NOMO-1 (cell line): ENCODE measurements around the gene CYCS.

Experiments used
- DNase-seq, 2 experiments: peaks; one replicate each; lab custom pipeline; 2025; ENCODE audit not compliant: unreplicated experiment in 2 of 2; lab: John Stamatoyannopoulos, UW

The CYCS gene

DNA sequence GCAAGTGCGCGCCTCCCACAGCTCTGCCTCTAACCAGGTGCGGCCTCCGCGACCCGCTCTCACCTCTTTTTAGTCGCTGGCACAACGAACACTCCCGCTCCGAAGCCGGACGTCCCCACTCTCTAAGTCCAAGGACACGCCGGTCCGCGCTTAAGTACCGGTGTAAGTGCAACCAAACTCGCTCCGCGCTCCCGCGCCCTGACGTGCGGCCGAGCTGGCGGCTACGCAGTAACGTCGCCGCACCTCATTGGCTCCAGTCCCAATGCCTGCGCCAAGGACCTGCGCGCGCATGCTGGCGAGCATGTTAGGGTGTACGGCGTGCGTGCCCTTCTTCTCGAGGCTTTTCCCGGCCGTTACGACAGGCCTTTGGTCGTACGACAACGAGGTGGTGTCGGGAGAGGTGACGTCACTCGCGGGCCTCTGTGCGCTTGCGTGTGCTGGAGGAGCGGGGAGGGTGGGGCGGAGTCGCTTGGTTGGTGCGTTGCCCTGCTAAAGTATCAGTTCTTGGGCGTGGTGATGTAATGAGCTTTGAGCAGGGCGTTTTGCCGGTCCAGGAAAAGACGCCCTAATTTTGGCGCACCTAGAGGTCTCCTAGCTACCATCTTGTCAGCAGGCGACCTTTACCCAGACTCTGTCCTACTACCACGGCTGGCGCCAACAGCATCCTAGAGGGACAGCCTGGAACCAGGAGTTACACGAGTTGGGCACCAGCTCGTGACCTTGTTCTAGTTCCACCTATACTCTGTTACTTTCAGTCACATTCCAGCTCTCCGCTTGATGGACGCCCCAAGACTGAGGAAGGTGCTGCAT, at the start of gene CYCS:
Gene CYCS, minus strand, starts transcription at position 124 of the 810 bp plus-strand sequence. CDS start 1,141 bp downstream, outside the sequence.
- peak; percentile 99 for DNase-seq

DNA sequence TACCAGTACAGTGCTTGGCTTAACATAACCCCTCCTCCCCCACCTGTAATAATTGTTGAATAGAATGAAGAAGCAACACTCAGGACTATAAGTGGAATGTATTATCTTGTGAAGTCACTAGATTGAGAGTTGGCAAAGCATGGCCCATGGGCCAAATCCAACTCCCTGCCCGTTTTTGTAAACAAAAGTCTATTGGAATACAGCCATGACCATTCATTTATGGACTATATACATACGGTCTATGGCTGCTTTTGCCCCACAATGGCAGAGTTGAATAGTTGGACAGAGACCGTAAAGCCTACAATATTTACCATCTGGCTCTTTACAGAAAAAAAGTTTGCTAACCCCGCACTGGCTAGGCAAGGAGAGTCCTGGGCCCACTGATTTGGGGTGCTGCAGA, 48.1 kb upstream of the CYCS start:
- no peak for DNase-seq

DNA sequence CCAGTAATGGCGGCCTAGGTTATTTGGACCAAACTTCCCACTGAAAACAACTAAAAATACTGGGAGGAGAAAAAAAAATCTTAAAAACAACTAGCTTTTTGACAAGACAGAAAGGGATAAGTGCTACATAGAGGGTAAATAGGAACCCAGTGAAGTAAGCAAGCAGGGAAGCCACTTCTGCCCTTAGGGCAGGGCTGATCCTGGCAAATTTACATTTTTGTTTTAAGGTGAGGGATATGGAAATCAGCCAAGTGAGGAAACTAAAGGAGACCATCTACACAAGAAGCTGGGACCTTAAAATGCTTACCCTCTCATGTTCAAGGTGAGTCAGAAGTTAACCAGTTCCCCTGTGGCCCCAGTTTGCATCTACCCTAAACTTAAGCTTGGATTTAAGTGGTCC, 46.5 kb upstream of the CYCS start:
- no peak for DNase-seq

DNA sequence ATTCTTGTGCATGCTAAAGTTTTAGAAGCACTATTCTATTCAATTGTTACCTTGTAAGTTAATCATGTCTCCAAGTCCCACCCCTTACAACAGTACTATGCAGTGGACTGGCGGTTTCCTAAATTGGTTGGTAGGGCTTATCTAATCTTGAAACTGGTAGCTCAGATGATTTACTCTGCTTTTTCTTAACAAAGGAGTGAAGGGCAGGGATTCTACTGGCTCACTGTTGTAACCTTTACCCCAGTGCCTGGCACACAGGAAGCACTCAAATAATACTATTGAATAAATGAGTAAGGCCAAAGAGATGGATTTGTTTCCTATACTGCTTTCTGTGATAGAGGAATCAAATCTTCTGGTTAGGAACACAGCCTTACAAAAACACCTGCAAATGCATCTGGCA, 46.0 kb upstream of the CYCS start:
- DNase-seq = no peak

DNA sequence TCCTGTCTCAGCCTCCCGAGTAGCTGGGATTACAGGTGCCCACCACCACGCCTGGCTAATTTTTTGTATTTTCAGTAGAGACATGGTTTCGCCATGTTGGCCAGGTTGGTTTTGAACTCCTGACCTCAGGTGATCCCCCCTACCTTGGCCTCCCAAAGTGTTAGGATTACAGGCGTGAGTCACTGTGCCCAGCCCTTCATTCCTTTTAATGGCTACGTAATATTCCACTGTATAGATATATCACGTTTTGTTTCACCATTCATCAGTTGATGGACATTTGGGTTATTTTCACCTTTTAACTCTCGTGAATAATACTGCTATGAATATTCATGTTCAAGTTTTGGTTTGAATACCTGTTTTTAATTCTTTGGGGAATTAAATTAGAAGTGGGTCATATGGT, 44.6 kb upstream of the CYCS start:
- no peak for DNase-seq

DNA sequence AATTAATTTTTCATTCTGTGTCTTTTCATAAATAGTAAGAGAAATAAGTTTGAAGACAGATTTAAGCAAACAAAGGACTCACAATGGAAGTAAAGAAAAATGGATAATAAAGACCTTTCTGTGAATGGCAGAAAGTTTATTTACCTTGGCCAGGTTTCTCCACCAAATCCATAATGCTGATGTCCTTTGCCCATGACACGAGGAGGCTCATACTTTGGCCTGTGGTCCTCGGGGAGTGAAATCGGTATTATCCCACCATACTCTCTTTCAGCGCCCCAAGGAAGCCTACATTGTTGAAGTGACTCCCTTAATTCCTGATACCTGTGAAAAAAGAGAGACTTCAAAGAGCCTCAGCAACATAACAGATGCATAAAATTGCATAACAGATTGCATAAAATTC, 43.1 kb upstream of the CYCS start:
- no peak for DNase-seq

DNA sequence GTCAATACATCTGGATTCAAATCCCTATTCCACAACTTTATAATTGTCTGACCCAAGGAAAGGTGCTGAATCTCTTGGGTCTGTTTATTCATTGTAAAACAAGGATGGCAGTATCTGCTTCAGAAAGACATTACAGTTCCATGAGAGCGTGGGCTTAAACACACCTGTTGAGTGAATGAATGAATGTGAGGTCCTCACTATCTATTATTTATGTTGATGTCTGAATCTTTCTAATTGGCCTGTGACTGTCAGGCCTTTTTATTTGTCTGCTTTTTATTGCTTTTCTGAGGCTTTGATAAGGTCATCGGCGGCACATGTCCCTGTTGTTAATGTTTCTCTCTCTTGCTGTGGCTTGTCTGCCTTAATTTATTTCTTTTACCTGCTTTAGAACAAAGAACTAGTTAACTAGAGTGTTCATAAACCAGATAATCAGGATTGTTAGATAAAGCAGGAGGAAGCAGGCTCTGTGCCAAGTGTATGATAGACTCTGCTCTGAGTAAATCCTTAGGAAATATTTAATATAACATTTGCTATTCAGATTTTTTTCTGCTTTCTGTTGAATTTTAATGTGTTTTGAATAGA, 42.3 kb upstream of the CYCS start:
- no peak for DNase-seq

DNA sequence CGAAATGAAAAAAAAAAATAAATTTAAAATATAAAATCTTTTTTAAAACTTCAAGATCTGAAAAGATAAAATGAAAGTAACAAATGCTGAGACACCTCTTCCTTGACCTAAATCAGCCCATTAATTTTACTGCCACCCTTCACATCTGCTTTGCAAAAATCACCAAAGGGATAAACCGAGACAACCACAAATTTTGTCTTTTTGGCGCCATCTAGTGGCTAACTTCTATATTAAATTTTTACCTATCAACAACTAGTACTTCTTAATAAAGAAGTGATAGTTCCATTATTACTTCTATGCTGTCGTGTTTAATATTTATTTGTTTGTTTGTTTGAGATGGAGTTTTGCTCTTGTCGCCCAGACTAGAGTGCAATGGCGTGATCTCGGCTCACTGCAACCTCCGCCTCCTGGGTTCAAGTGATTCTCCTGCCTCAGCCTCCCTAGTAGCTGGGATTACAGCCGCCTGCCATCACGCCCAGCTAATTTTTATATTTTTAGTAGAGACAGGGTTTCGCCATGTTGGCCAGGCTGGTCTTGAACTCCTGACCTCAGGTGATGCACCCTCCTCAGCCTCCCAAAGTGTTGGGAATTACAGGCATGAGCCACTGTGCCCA, 35.0 kb upstream of the CYCS start:
- peak; percentile 37 to 42 for DNase-seq

DNA sequence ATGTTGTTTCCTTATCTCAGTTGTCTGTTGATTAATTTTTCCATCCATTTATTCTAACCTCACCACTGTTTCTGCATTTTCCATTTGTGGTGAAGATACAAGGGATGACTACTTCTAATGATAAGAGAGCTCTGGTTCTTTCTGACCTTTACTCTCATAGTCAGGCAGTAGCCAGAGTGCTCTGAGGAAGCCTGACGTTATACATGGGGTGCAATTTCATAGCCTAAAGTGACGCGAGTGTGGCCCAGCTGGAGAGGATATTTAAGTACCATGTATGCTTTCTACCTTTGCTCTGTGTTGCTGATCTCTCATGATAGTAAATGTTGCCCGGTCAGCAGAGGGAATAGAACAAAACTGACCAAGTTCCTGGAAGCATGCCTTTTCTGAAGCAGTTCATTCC, 33.9 kb upstream of the CYCS start:
- no peak for DNase-seq

DNA sequence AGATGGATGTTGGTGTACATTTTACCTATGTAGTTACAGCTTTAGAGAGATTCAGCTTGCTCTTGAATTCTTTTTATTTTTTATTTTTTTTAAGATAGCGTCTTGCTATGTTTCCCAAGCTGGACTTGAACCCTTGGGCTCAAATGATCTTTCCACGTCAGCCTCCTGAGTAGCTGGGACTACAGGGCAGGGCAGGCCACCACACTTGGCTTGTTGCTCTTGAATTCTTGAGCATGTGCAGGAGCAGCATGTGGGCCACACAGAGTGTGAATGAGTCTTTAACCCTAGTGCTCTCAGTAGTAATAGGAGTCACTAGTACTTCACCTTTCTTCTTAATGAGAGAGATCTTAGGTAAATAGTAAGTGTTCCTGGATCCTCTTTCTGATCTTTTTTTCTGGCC, 26.7 kb upstream of the CYCS start:
- DNase-seq = no peak

DNA sequence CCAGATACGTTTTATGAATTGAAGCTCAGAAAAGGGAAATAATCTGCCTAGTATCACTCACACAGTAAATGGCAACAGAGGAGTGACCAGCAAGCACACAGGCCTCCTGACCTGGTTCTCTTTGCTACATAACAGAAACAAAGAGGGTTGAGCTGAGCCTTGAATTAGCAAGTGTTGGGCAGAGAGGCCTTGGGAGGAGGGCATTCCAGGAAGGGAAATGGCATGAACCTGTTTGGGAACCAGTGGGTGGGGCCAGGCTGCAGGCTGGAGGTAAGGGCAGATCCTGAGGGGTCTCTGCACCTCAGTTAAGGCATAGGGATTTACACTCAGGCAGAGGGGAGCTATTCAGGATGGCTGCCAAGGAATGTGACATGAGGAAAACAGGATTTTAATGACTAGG, 24.8 kb upstream of the CYCS start:
- DNase-seq = no peak

DNA sequence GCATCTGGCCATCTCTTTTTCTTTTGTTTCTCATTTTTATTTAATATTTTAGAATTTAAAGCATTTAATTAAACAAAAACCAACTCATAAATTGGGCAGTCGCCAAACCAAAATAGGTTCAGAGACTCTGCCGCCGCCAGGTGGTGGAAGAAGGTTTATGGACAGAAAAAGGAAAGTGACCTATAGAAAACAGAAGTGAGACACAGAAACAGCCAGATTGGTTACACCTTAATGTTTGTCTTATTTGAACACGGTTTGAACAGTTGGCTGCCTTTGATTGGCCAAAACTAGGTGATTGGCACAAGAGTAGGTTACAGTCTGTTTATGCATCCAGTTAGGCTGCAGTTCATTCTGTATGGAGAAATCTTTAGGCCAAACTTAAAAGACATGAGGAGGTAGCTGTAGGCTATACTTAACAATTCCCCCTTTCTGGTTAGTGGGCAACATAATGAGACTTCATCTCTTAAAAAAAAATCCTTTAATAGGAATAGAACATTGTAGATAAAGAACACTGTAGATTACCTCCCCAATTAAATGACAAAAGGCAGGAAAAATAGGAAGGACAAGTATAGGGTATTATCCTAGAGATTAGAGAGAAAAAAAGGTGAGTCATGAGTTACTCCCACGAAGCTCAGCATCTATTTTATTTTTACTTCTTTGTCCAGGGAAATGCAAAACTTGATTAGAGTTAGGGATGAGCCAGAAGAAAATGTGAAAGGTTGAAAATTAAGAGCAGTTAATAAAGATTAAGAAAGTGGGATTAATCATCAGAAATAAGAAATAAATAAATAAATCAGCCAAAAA, 23.9 kb upstream of the CYCS start:
- no peak for DNase-seq

DNA sequence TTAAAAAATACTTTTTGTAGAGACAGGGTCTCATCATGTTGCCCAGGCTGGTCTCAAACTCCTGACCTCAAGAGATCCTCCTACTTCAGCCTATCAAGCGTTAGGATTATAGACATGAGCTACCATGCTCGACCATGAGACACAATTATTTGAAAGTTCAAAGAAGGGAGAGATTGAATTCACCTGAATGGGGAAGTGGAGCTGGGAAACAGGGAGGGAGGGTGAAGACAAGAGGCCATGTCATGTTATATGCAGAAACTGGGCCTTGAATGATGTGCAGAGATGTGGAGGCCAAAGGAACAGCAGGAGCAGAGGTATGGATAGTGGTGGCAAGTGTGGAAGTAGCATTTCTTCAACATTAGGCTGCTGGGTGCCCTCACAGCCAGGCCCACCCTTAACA, 18.7 kb upstream of the CYCS start:
- no peak for DNase-seq

DNA sequence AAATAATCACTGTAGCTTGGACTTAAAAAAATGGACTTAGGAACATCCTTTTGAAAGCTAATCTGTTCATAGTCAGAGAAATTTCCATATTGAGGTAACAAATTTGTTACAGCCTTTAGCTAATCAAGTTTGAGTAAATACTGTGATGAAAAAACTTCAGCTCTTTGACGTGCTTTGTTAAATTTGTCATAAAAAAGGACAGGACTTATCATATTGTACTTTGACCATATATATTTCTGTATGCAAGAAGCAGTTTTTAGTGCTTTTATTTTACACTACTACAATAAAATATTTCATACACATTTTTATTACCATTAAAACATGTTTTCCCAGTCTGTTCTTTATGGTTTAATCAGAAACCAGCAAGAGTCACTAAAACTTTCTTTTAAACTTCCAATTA, 14.5 kb upstream of the CYCS start:
- no peak for DNase-seq

DNA sequence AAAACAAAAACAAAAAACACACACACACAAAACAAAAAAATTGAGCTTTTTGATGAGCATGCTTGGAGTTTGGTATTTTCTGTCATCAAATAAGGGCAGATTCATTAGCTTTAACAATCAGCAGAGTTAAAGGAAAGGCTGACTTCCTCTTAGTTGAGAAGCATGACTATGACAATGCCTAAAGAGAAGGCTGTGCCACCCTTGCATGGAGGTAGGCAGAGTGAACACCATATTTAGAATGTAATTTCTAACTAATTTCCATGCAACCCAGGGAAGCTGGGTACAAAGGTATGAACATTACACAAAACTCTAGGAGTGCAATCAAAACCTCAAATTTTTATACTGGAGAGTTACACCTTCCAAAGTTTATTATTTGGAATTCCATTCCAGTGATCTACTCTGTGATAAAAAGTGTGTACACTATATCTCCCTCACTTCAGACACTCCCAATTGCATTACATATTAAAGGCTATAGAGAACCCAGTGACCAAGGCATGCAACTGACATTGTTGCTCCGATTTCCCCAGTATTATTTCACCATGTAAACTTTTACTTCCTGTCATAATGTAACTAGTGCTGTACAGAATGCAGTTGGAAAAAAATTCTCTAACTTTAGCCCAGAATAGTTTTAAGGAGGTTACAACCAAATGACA, 9.4 kb upstream of the CYCS start:
- peak in 1 of 2 experiments; percentile 11 for DNase-seq

DNA sequence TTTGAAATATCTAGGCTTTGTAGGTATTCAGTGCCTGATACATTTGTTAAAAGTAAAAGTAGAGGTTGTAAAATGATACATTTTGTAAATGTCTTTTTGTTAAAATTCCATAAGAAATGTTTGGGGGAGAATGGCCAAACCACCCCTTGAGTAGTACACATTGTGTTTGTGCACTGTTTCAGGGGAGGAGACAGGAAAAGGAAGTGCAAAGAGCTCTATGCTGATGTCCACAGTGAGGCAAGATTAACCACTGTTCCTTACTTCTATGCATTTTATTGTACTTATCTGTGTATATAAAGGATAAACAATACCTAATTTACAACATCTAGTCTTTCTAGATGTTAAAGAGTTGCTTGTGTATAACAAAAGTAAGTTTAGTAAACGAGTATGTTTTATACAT, 7.4 kb upstream of the CYCS start:
- DNase-seq = peak in 1 of 2 experiments; percentile 28

DNA sequence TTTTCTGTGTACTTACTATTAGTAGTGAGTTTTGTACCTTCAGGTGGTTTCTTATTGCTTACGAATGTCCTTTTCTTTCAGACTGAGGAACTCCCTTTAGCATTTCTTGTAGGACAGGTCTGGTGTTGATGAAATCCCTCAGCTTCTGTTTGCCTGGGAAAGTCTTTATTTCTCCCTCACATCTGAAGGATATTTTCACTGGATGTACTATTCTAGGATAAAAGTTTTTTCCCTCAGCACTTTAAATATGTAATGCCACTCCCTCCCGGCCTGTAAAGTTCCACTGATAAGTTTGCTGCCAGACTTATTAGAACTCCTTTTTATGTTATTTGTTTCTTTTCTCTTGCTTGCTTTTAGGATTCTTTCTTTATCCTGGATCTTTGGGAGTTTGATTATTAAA, 1.7 kb upstream of the CYCS start:
- no peak for DNase-seq

DNA sequence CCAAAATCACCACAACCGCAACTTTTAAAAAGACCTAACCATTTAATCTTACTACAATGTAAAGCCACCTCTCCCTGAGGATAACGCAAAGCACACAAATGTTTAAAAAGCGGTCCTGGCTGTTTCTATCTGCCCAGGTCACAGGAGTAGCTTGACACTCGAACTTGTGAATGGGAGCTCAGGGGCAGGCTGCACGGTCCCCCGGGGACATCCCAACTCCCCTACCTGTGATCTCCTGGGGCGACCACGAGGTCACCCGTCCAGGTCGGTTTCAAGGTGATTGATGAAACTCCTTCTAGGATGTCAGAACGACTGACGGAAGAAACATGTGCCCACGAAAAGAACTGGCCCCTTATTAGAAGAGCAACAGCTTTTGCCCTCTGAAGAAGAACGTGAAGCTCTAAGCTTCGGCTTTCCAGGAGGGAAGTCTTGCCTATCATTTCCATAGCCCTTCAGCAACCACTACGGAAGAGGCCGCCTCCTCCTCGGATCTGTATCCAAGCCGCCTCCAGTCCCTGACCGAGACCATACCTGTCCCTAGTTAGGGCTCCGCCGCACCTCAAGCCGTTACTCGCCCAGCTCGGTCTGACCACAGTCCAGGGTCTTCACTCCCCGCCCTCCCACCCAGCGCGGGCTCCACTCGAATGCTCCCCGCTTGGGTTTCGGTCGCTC, 459 bp downstream of the CYCS start:
- peak in 1 of 2 experiments; percentile 12 for DNase-seq

DNA sequence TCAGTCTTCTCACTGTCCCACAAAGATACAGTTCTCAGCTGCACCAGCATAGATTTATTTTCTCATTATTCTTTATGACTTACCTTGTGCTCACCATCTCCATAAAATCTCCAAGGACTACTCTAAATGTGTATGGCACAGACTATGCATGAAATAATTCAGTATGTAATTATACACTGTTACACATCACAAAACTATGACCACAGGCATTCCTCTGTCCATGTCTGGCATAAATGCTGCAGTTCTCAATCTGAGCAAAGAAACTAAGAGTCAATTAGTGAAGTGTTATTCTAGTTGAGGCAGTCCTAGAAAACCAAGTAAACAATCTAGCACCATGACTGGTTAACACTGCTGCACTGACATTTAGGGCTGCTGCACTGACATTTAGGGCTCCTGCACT, 2.7 kb downstream of the CYCS start:
- no peak for DNase-seq

DNA sequence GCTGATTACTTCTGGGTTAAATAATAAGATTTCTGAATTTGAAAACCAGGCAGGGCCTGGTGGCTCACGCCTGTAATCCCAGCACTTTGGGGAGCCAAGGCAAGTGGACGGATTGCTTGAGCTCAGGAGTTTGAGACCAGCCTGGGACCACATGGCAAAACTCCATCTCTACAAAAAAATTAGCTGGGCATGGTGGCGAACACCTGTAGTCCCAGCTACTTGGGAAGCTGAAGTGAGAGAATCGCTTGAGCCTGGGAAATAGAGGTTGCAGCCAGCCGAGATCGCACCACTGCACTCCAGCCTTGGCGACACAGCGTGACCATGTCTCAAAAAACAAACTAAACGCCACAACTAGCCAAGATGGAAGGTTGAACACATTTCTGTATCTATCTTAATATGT, 3.5 kb downstream of the CYCS start:
- DNase-seq = no peak
